Measurements from ENCODE around the gene S100A8.

DNA sequence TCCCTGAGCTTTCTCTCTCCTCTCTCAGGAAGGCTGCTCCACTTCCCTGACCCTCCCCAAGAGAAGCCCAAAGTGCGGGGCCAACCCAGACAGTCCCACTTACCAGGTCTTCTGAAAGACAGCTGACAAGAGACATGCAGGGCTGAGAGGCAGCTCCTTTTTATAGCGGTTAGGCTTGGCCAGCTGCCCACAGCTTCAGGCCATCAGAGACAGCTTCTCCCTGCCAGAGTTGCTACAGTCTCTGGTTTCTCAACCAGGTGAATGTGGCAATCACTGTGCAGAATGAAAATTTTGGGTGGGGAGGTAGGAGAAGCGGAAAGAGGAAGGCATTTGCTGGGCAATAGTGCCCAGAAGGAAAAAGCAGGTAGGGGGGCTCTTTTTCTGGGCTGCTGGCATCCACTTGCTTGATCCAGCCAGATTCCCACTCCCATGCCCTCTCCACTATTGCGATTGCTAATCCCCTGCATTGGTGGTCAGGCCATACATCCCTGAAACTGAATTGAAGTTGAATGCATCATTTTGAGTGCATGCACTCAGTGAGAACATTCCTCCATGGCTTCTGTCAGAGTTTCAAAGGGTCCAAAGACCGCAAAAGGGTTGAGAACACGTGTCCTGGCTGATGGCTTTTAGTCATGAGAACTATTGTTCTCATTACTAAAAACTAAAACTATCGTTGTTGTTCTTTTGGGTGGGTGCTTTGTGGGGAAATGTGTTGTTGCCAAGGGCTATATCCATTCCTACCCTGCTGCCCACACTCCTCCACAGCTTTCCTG is at the start of gene S100A8:
- TF ChIP-seq, protein P1, sequence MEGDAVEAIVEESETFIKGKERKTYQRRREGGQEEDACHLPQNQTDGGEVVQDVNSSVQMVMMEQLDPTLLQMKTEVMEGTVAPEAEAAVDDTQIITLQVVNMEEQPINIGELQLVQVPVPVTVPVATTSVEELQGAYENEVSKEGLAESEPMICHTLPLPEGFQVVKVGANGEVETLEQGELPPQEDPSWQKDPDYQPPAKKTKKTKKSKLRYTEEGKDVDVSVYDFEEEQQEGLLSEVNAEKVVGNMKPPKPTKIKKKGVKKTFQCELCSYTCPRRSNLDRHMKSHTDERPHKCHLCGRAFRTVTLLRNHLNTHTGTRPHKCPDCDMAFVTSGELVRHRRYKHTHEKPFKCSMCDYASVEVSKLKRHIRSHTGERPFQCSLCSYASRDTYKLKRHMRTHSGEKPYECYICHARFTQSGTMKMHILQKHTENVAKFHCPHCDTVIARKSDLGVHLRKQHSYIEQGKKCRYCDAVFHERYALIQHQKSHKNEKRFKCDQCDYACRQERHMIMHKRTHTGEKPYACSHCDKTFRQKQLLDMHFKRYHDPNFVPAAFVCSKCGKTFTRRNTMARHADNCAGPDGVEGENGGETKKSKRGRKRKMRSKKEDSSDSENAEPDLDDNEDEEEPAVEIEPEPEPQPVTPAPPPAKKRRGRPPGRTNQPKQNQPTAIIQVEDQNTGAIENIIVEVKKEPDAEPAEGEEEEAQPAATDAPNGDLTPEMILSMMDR (IDR thresholded peaks at IDR 0.05) = no peak
- no peak for TF ChIP-seq POLR2A (IDR thresholded peaks at IDR 0.05)
